Mesendoderm (in vitro differentiated cells): ENCODE data around the gene ZMYND8.
"Not testable (repeated sequence)": the region's sequence is repeated elsewhere in the genome, so short reads cannot be mapped to it uniquely, and the experiment has no call there.

Experiments
- DNase-seq: peaks from one replicate; pipeline ENCODE4 v3.0.0; 2013
- H2AK5ac ChIP-seq: 2 replicates; pipeline ENCODE4 v1.6.1; 2013; ENCODE audit warnings: low read length, inconsistent platforms
- H2BK120ac ChIP-seq: 2 replicates; pipeline ENCODE4 v1.6.1; 2013; ENCODE audit warnings: low read depth, mild to moderate bottlenecking, low read length, moderate library complexity, mixed read lengths
- H2BK15ac ChIP-seq: replicated peaks from 2 replicates; pipeline ENCODE4 v1.6.1; 2013; ENCODE audit warnings: low read depth, mild to moderate bottlenecking, moderate library complexity
- H2BK5ac ChIP-seq: 2 replicates; pipeline ENCODE4 v1.6.1; 2013; ENCODE audit warnings: low read length, inconsistent platforms
- H3K18ac ChIP-seq: 2 replicates; pipeline ENCODE4 v1.6.1; 2013; ENCODE audit warnings: mild to moderate bottlenecking, low read length, mixed read lengths
- H3K23ac ChIP-seq: one replicate; pipeline ENCODE4 v1.6.1; 2013; ENCODE audit warnings: low read length
- H3K27ac ChIP-seq: 2 replicates; pipeline ENCODE4 v1.5.1; 2013; ENCODE audit warnings: low read depth, mild to moderate bottlenecking, inconsistent platforms, low read length, moderate library complexity
- H3K27me3 ChIP-seq: 2 replicates; pipeline ENCODE4 v1.6.1; 2013; ENCODE audit warnings: low read length, control low read depth, mild to moderate bottlenecking, inconsistent platforms; ENCODE audit not compliant: insufficient read depth, poor library complexity
- H3K36me3 ChIP-seq: 2 replicates; pipeline ENCODE4 v1.6.1; 2013; ENCODE audit warnings: low read length, inconsistent platforms; ENCODE audit not compliant: control insufficient read depth, insufficient read depth
- H3K4ac ChIP-seq: one replicate; pipeline ENCODE4 v1.6.1; 2013; ENCODE audit warnings: low read depth, mild to moderate bottlenecking, low read length, moderate library complexity
- H3K4me1 ChIP-seq: 2 replicates; pipeline ENCODE4 v1.6.1; 2013; ENCODE audit warnings: low read depth, low read length, inconsistent platforms; ENCODE audit not compliant: control insufficient read depth
- H3K4me2 ChIP-seq: 2 replicates; pipeline ENCODE4 v1.6.1; 2013; ENCODE audit warnings: low read length
- H3K4me3 ChIP-seq: 2 replicates; pipeline ENCODE4 v1.5.1; 2013; ENCODE audit warnings: mild to moderate bottlenecking, low read length
- H3K56ac ChIP-seq: one replicate; pipeline ENCODE4 v1.6.1; 2013; ENCODE audit warnings: low read length
- H3K79me1 ChIP-seq: 2 replicates; pipeline ENCODE4 v1.6.1; 2013; ENCODE audit warnings: low read length, inconsistent platforms
- H3K79me2 ChIP-seq: 2 replicates; pipeline ENCODE4 v1.6.1; 2013; ENCODE audit warnings: mild to moderate bottlenecking, low read length; ENCODE audit not compliant: control insufficient read depth, insufficient read depth
- H3K9ac ChIP-seq: 2 replicates; pipeline ENCODE4 v1.6.1; 2013; ENCODE audit warnings: low read length, inconsistent platforms
- H4K5ac ChIP-seq: one replicate; pipeline ENCODE4 v1.6.1; 2013; ENCODE audit warnings: low read length
- H4K8ac ChIP-seq: one replicate; pipeline ENCODE4 v1.6.1; 2013; ENCODE audit warnings: low read depth, mild to moderate bottlenecking, control low read depth, low read length, moderate library complexity
- WGBS: extraction: QIAGEN DNeasy Blood & Tissue Kit; methylation state at CpG from one replicate; pipeline ENCODE4 v1.1.7; 2013; ENCODE audit warnings: low lambda C conversion rate, missing lambda C conversion rate; ENCODE audit not compliant: insufficient coverage; ENCODE audit errors: extremely low coverage; 5-methylcytosine and 5-hydroxymethylcytosine counted together

ZMYND8 gene

GRCh38 chr20:47368301-47368700 is 11.8 kb upstream of the ZMYND8 start:
- WGBS: no CpG with 5 or more reads among the region's 7 CpGs
- Histone ChIP-seq H2BK120ac (no peak overlapping the region), H3K27ac (no peak overlapping the region), H3K4ac (no peak overlapping the region), H3K23ac (no peak overlapping the region), H4K5ac (no peak overlapping the region), H3K9ac (no peak overlapping the region), H2AK5ac (no peak overlapping the region), H3K79me1 (no peaks in the 10 kb centered on the region), H3K4me2 (no peak overlapping the region), H3K56ac (no peak overlapping the region), H3K4me3 (no peak overlapping the region), H3K27me3 (no peaks in the 10 kb centered on the region), H3K79me2 (peaks cover 15% of the 10 kb centered on the region), H4K8ac (no peak overlapping the region), H3K4me1 (peaks cover 4% of the 10 kb centered on the region), H2BK15ac (no peak overlapping the region), H3K18ac (no peak overlapping the region), H2BK5ac (no peak overlapping the region), H3K36me3 (no peaks in the 10 kb centered on the region)
- no peak for DNase-seq

- H2AK5ac ChIP-seq: not testable (repeated sequence)
Measured at GRCh38 chr20:47366301-47366700, 9.8 kb upstream of the ZMYND8 start.

GRCh38 chr20:47365023-47365764 is 8.7 kb upstream of the ZMYND8 start:
- Histone ChIP-seq H3K27ac (no peak overlapping the region), H3K23ac (no peak overlapping the region), H3K79me1 (no peaks in the 10 kb centered on the region), H2BK120ac (no peak overlapping the region), H3K4me2 (no peak overlapping the region), H3K56ac (peak overlapping the region; percentile 71), H4K8ac (no peak overlapping the region), H3K79me2 (peaks cover 24% of the 10 kb centered on the region), H3K9ac (no peak overlapping the region), H4K5ac (no peak overlapping the region), H2AK5ac (peak overlapping the region; percentile 11), H2BK15ac (no peak overlapping the region), H3K18ac (peak overlapping the region; percentile 9), H3K36me3 (no peaks in the 10 kb centered on the region), H3K4ac (no peak overlapping the region), H3K4me1 (peaks cover 5% of the 10 kb centered on the region), H3K4me3 (no peak overlapping the region), H2BK5ac (peak overlapping the region; percentile 59), H3K27me3 (no peaks in the 10 kb centered on the region)
- peak; percentile 68 for DNase-seq
- WGBS: no CpG with 5 or more reads among the region's 13 CpGs

More at GRCh38 chr20:47366301-47366700, 9.8 kb upstream of the ZMYND8 start:
- H3K4ac ChIP-seq, H4K8ac ChIP-seq, H3K23ac ChIP-seq, H3K56ac ChIP-seq, H3K36me3 ChIP-seq, H2BK15ac ChIP-seq, H3K79me1 ChIP-seq, H3K27ac ChIP-seq, H3K4me1 ChIP-seq, H3K9ac ChIP-seq, H3K4me3 ChIP-seq, H3K27me3 ChIP-seq, H3K4me2 ChIP-seq, H2BK5ac ChIP-seq, H3K18ac ChIP-seq, DNase-seq, H4K5ac ChIP-seq, H2BK120ac ChIP-seq: not testable (repeated sequence)
- peaks cover 23% of the 10 kb centered on the region for H3K79me2 ChIP-seq
- WGBS: no CpG with 5 or more reads among the region's 11 CpGs

GRCh38 chr20:47362361-47363219 is 6.1 kb upstream of the ZMYND8 start:
- H3K4me2 ChIP-seq: no peak overlapping the region
- H4K5ac ChIP-seq: no peak overlapping the region
- no peaks in the 10 kb centered on the region for H3K36me3 ChIP-seq
- peaks cover 28% of the 10 kb centered on the region for H3K4me1 ChIP-seq
- no peak overlapping the region for H4K8ac ChIP-seq
- H2BK5ac ChIP-seq: no peak overlapping the region
- H3K79me2 ChIP-seq: peaks cover 26% of the 10 kb centered on the region
- no peak overlapping the region for H3K4me3 ChIP-seq
- H3K9ac ChIP-seq: no peak overlapping the region
- DNase-seq: no peak
- no peak overlapping the region for H2BK120ac ChIP-seq
- H3K23ac ChIP-seq: no peak overlapping the region
- no peaks in the 10 kb centered on the region for H3K27me3 ChIP-seq
- no peak overlapping the region for H2BK15ac ChIP-seq
- WGBS: no CpG with 5 or more reads among the region's 17 CpGs
- H3K18ac ChIP-seq: no peak overlapping the region
- peaks cover 2% of the 10 kb centered on the region for H3K79me1 ChIP-seq
- H2AK5ac ChIP-seq: peak overlapping the region; percentile 37
- H3K56ac ChIP-seq: peak overlapping the region; percentile 54
- H3K27ac ChIP-seq: no peak overlapping the region
- H3K4ac ChIP-seq: no peak overlapping the region

- no peak overlapping the region for H3K9ac ChIP-seq
- H3K4me3 ChIP-seq: no peak overlapping the region
- H3K18ac ChIP-seq: peak overlapping the region; percentile 96
- peak overlapping the region; percentile 83 for H2AK5ac ChIP-seq
- H4K5ac ChIP-seq: no peak overlapping the region
- H4K8ac ChIP-seq: no peak overlapping the region
- WGBS: no CpG with 5 or more reads among the region's 18 CpGs
- H3K4ac ChIP-seq: peak overlapping the region; percentile 63
- peak overlapping the region; percentile 8 for H3K56ac ChIP-seq
- peaks cover 36% of the 10 kb centered on the region for H3K4me1 ChIP-seq
- no peak overlapping the region for H3K23ac ChIP-seq
- no peaks in the 10 kb centered on the region for H3K27me3 ChIP-seq
- peaks cover 21% of the 10 kb centered on the region for H3K79me2 ChIP-seq
- no peak overlapping the region for H3K4me2 ChIP-seq
- H2BK120ac ChIP-seq: peak overlapping the region; percentile 16
- DNase-seq: no peak
- peaks cover 2% of the 10 kb centered on the region for H3K79me1 ChIP-seq
- H2BK5ac ChIP-seq: no peak overlapping the region
- H2BK15ac ChIP-seq: peak overlapping the region; percentile 60
- H3K27ac ChIP-seq: peak overlapping the region; percentile 98
- H3K36me3 ChIP-seq: no peaks in the 10 kb centered on the region
Measured at GRCh38 chr20:47361057-47361915, 4.8 kb upstream of the ZMYND8 start.
